HepG2 (cell line): ENCODE measurements around the gene CTDP1. TPM values are rescaled to one million over a fixed set of nuclear protein-coding genes. Genes with fewer than 3 reads are reported as not detected.

ENCODE experiments used
- ATRX ChIP-seq: sonication (generic); formaldehyde crosslinking; IDR thresholded peaks from 2 replicates; pipeline ENCODE4 v1.4.0; 2020; ENCODE audit warnings: missing genetic modification reagents, borderline replicate concordance
- BORCS8-MEF2B ChIP-seq: sonication (generic); formaldehyde crosslinking; IDR thresholded peaks from 2 replicates; pipeline ENCODE4 v1.8.0; 2022; ENCODE audit warnings: mild to moderate bottlenecking, missing genetic modification reagents
- BRCA1 ChIP-seq: sonication (generic); formaldehyde crosslinking; IDR thresholded peaks from 2 replicates; pipeline ENCODE4 v1.4.0; 2020; ENCODE audit warnings: missing genetic modification reagents
- DBP ChIP-seq: sonication (generic); formaldehyde crosslinking; IDR thresholded peaks from 2 replicates; pipeline ENCODE4 v1.4.0; 2020; ENCODE audit warnings: missing genetic modification reagents; ENCODE audit errors: not compliant biosample characterization
- HCFC1 ChIP-seq: fragments of 150-350 bp; IDR thresholded peaks from 2 replicates; pipeline ENCODE4 v1.6.1; 2014; ENCODE audit warnings: low read depth, low read length
- KDM6A ChIP-seq: IDR thresholded peaks from 2 replicates; pipeline ENCODE4 v1.6.1; 2016; ENCODE audit warnings: low read depth
- MZF1 ChIP-seq: sonication (generic); formaldehyde crosslinking; IDR thresholded peaks from 2 replicates; pipeline ENCODE4 v1.8.1; 2023; ENCODE audit warnings: mild to moderate bottlenecking, missing genetic modification reagents, borderline replicate concordance
- PHF21A ChIP-seq: sonication (generic); formaldehyde crosslinking; IDR thresholded peaks from 2 replicates; pipeline ENCODE4 v1.5.0; 2020; ENCODE audit warnings: mild to moderate bottlenecking, missing genetic modification reagents
- SOX13 ChIP-seq, 3 experiments: fragments of 450-650 bp in 1 of 3; sonication (generic) in 1 of 3; formaldehyde crosslinking in 1 of 3; IDR thresholded peaks in 2 of 3; conservative IDR thresholded peaks in 1 of 3; 2 replicates each; pipeline versions ENCODE4 v1.5.0 to v1.6.1; 2016 to 2020; ENCODE audit warnings: antibody characterized with exemption in 1 of 3, mild to moderate bottlenecking in 1 of 3, missing compliant biosample characterization in 1 of 3, missing genetic modification reagents in 1 of 3, moderate library complexity in 1 of 3
- WIZ ChIP-seq: sonication (generic); formaldehyde crosslinking; IDR thresholded peaks from 2 replicates; pipeline ENCODE4 v1.5.1; 2020; ENCODE audit warnings: mild to moderate bottlenecking, missing genetic modification reagents
- XBP1 ChIP-seq: sonication (generic); formaldehyde crosslinking; IDR thresholded peaks from 2 replicates; pipeline ENCODE4 v1.5.0; 2020; ENCODE audit warnings: missing genetic modification reagents
- ZBTB1 ChIP-seq: sonication (generic); formaldehyde crosslinking; IDR thresholded peaks from 2 replicates; pipeline ENCODE4 v1.4.0; 2020; ENCODE audit warnings: missing genetic modification reagents, borderline replicate concordance
- ZFX ChIP-seq: sonication (generic); formaldehyde crosslinking; IDR thresholded peaks from 2 replicates; pipeline ENCODE4 v1.4.0; 2020; ENCODE audit warnings: mild to moderate bottlenecking, low read depth, missing genetic modification reagents, moderate library complexity
- ZMYM2 ChIP-seq: sonication (generic); formaldehyde crosslinking; IDR thresholded peaks from 2 replicates; pipeline ENCODE4 v1.8.0; 2022; ENCODE audit warnings: mild to moderate bottlenecking, missing genetic modification reagents
- ZNF121 ChIP-seq: sonication (generic); formaldehyde crosslinking; IDR thresholded peaks from 2 replicates; pipeline ENCODE4 v1.5.0; 2020; ENCODE audit warnings: mild to moderate bottlenecking, missing genetic modification reagents
- ZNF3 ChIP-seq: IDR thresholded peaks from 2 replicates; pipeline ENCODE4 v1.7.0; 2017; ENCODE audit warnings: inconsistent platforms
- ZNF747 ChIP-seq: sonication (generic); formaldehyde crosslinking; IDR thresholded peaks from 2 replicates; pipeline ENCODE4 v1.8.1; 2023; ENCODE audit warnings: missing genetic modification reagents, mild to moderate bottlenecking, borderline replicate concordance
- polyA plus RNA-seq, 8 experiments: library from polyadenylated mRNA; depleted of rRNA in 3 of 8; stranded (reverse) in 7 of 8; unstranded in 1 of 8; fragments of >200 nt; fragmentation: Illumina TruSeq in 4 of 8; extraction: Trizol in 4 of 8; gene quantifications; 2 replicates each; pipeline versions ENCODE4 v1.2.1 to v1.2.3, GENCODE V29; 2011 to 2016; ENCODE audit warnings: low read depth in 4 of 8, missing spikeins in 1 of 8, mixed read lengths in 1 of 8; ENCODE audit not compliant: insufficient read depth in 1 of 8
- total RNA-seq, 5 experiments: library from RNA; depleted of rRNA; stranded (reverse); fragments of >200 nt; fragmentation: Illumina TruSeq; extraction: Trizol; gene quantifications; 2 replicates each; pipeline ENCODE4 v1.2.3, GENCODE V29; 2016; ENCODE audit warnings: low read depth in 1 of 5
- TF ChIP-seq, protein P1 (sequence below): sonication (generic); formaldehyde crosslinking; conservative IDR thresholded peaks from 2 replicates; pipeline ENCODE4 v1.4.0; 2020; ENCODE audit warnings: mild to moderate bottlenecking, missing genetic modification reagents, moderate library complexity
- TF ChIP-seq, protein P2 (sequence below): sonication (generic); formaldehyde crosslinking; IDR thresholded peaks from 2 replicates; pipeline ENCODE4 v1.9.0; 2021; ENCODE audit warnings: missing genetic modification reagents, mild to moderate bottlenecking, borderline replicate concordance
- TF ChIP-seq, protein P3 (sequence below): sonication (generic); formaldehyde crosslinking; IDR thresholded peaks from 2 replicates; pipeline ENCODE4 v1.5.1; 2020; ENCODE audit warnings: missing genetic modification reagents, mild to moderate bottlenecking, borderline replicate concordance
- TF ChIP-seq, protein P4 (sequence below): IDR thresholded peaks from 2 replicates; pipeline ENCODE4 v1.6.1; 2016; ENCODE audit warnings: missing compliant biosample characterization, missing genetic modification reagents, borderline replicate concordance

CTDP1 gene
- total and polyA plus RNA-seq, 2 of the 13 experiments (the other 11 are each of a cell fraction or from before 2014, with no cell fraction given), result 6.9 to 11.0 TPM

- TF ChIP-seq SOX13 (IDR thresholded peaks at IDR 0.05) (no peak; the same call in 1 of the 2 replicates), SOX13 (CRISPR knock-in tag; conservative IDR thresholded peaks at IDR 0.05 in 1 of 2, IDR thresholded peaks at IDR 0.05 in 1 of 2) (peak in 1 of 2 experiments; percentile 52; a peak in 2 of 4 replicates), WIZ (peak; percentile 81), HCFC1 (peak; percentile 93), ZMYM2 (peak; percentile 83; the same call in 1 of the 2 replicates), MZF1 (CRISPR knock-in tag) (no peak), ZFX (CRISPR knock-in tag) (peak; percentile 96), XBP1 (no peak), ZBTB1 (peak; percentile 75; the same call in 1 of the 2 replicates), ZNF3 (CRISPR knock-in tag) (no peak), ZNF121 (CRISPR knock-in tag) (peak; percentile 93), BRCA1 (CRISPR knock-in tag) (no peak), ATRX (no peak), BORCS8-MEF2B (CRISPR knock-in tag) (peak; percentile 60), PHF21A (CRISPR knock-in tag) (peak; percentile 91), DBP (CRISPR knock-in tag) (peak; percentile 27), ZNF747 (peak; percentile 91), KDM6A (CRISPR knock-in tag) (no peak)
- TF ChIP-seq, protein P1, sequence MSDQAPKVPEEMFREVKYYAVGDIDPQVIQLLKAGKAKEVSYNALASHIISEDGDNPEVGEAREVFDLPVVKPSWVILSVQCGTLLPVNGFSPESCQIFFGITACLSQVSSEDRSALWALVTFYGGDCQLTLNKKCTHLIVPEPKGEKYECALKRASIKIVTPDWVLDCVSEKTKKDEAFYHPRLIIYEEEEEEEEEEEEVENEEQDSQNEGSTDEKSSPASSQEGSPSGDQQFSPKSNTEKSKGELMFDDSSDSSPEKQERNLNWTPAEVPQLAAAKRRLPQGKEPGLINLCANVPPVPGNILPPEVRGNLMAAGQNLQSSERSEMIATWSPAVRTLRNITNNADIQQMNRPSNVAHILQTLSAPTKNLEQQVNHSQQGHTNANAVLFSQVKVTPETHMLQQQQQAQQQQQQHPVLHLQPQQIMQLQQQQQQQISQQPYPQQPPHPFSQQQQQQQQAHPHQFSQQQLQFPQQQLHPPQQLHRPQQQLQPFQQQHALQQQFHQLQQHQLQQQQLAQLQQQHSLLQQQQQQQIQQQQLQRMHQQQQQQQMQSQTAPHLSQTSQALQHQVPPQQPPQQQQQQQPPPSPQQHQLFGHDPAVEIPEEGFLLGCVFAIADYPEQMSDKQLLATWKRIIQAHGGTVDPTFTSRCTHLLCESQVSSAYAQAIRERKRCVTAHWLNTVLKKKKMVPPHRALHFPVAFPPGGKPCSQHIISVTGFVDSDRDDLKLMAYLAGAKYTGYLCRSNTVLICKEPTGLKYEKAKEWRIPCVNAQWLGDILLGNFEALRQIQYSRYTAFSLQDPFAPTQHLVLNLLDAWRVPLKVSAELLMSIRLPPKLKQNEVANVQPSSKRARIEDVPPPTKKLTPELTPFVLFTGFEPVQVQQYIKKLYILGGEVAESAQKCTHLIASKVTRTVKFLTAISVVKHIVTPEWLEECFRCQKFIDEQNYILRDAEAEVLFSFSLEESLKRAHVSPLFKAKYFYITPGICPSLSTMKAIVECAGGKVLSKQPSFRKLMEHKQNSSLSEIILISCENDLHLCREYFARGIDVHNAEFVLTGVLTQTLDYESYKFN, result peak; percentile 83
- TF ChIP-seq, protein P2, sequence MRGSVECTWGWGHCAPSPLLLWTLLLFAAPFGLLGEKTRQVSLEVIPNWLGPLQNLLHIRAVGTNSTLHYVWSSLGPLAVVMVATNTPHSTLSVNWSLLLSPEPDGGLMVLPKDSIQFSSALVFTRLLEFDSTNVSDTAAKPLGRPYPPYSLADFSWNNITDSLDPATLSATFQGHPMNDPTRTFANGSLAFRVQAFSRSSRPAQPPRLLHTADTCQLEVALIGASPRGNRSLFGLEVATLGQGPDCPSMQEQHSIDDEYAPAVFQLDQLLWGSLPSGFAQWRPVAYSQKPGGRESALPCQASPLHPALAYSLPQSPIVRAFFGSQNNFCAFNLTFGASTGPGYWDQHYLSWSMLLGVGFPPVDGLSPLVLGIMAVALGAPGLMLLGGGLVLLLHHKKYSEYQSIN, result no peak; the same call in 1 of the 2 replicates
- TF ChIP-seq, protein P3, sequence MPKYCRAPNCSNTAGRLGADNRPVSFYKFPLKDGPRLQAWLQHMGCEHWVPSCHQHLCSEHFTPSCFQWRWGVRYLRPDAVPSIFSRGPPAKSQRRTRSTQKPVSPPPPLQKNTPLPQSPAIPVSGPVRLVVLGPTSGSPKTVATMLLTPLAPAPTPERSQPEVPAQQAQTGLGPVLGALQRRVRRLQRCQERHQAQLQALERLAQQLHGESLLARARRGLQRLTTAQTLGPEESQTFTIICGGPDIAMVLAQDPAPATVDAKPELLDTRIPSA (CRISPR knock-in tag), result peak; percentile 81; the same call in 1 of the 2 replicates
- TF ChIP-seq, protein P4, sequence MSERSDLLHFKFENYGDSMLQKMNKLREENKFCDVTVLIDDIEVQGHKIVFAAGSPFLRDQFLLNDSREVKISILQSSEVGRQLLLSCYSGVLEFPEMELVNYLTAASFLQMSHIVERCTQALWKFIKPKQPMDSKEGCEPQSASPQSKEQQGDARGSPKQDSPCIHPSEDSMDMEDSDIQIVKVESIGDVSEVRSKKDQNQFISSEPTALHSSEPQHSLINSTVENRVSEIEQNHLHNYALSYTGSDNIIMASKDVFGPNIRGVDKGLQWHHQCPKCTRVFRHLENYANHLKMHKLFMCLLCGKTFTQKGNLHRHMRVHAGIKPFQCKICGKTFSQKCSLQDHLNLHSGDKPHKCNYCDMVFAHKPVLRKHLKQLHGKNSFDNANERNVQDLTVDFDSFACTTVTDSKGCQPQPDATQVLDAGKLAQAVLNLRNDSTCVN, result 0 out of 2 replicates have a peak, but pooled peaks have one; percentile 18
Measured at GRCh38 chr18:79678665-79679551, 695 bp upstream of the CTDP1 start (continued).
